CD4-positive, alpha-beta T cell treated with Interleukin-15 for 1 hour (primary cell): ENCODE results near the gene TTI1.

Experiments used
- DNase-seq: peaks from one replicate; pipeline ENCODE4 v3.0.0-alpha.2; 2020

Gene TTI1

GRCh38 chr20:38008233-38008944 lies 24.9 kb downstream of the TTI1 start:
- DNase-seq, result no peak

- DNase-seq, result no peak
Observed at GRCh38 chr20:38007526-38007925, 25.7 kb downstream of the TTI1 start.

DNA sequence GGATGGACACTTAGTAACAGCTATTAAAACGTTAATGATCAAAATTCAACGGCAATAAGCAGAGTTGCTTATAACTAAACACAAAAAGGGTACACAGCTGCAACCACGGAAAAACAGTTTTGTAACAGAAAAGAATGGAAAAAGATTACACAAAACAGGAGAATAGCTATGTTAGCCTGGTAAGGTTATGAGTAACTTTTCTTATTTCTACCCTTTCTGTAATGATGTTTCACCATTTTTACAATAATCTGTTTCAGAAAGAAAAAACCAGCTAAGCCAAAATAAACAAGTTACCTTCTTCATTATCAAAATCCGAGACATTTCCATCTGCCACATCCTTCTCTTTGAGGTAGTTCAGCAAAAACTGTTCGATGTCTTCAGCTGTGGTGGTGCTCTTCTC lies 27.4 kb downstream of the TTI1 start:
- DNase-seq, result no peak

GRCh38 chr20:38004416-38004815 lies 28.8 kb downstream of the TTI1 start:
- DNase-seq, result no peak

DNA sequence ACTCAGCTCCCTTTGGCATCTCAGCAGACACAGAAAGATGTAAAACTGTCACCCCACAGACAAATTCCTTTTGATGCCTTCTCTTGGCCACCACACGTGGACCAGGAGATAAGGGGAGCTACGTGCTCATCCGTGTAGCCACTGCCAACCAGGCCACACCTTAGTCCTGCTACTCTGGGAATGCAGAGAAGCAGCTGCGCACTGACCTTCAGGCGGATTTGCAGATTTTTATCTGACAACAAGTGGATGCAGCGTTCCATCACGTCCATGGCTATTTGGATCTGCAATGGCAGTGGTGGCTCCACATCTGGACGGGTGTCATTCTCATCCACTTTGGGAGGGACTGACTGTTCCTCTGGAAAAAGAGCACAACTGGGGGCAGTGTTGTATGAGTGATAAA lies 30.8 kb downstream of the TTI1 start:
- DNase-seq, result no peak

- DNase-seq, result no peak
Observed at GRCh38 chr20:38001981-38002380, 31.3 kb downstream of the TTI1 start.

GRCh38 chr20:38001173-38001875 lies 31.9 kb downstream of the TTI1 start:
- no peak for DNase-seq

GRCh38 chr20:38000293-38000692 lies 33.0 kb downstream of the TTI1 start:
- DNase-seq, result no peak

DNA sequence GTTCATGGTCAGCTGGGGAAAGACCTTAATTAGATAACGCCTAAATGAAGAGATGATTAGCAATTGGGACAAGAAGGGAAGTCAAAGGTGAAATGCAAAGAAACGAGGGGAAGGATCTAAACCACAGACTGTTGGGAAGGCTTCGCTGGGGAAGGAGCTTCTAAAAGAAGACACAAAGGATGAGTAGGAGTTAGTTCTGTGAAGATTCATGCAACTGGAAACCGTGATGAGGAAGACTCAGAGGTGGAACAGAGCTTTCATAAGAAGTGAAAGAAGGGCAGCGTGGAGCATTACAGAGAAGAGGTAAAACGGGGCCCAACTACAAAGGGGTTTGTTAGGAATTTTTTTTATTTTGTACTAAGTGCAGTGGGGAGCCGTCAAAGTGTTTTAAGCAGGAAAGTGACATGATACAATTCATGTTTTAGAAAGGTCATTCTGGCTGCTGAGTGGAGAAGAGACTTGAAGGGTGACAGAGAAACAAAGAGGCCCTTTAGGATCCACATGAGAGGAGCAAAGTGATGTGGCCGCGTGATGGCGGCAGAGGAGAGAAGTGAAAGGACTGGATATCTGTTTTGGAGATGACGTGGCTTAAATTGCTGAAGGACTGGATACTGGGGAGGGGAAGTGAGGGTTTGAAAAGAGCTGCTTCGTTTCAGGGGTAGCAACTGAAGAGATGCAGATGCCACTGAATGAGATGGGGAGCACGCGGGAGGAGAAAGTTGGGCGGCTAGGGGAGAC lies 33.6 kb downstream of the TTI1 start:
- no peak for DNase-seq

DNA sequence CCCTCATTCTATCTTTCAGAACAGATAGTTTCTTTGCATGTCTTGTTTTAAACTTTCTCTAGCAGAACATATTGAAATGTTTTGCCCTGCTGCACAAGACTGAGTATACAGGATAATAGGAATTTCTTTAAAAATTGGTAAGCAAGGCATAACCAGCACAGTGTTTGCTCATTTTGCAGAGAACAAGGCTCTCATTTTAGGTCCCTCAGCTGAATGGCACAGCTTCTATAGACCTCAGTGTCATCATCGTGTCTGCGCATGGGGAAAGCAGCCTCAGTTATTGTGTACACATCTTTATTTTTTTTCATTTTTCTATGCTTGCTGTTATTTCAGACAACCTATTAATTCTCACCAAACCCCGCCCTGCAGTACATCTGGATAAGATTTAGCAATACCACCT lies 35.7 kb downstream of the TTI1 start:
- DNase-seq, result no peak

GRCh38 chr20:37995856-37996605 lies 37.2 kb downstream of the TTI1 start:
- DNase-seq, result no peak

DNA sequence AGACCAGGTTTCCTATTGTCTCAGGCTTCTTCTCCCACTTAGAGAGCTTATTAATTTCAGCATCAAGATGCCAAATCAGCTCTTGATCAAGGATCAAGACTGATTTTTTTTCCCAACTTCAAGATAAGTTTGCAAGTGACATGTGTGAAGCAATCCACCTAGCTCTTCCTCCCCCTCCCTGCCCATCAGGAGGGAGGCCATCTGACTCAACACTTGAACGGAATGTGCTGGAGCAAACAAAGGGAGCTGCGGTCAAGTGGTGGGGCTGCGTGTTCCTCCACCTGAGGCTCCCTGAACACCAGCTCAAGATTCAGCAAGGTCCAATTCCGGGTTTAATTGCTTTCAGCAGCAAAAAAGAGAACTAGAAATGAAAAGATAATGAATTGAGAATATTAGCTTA lies 38.7 kb downstream of the TTI1 start:
- no peak for DNase-seq

DNA sequence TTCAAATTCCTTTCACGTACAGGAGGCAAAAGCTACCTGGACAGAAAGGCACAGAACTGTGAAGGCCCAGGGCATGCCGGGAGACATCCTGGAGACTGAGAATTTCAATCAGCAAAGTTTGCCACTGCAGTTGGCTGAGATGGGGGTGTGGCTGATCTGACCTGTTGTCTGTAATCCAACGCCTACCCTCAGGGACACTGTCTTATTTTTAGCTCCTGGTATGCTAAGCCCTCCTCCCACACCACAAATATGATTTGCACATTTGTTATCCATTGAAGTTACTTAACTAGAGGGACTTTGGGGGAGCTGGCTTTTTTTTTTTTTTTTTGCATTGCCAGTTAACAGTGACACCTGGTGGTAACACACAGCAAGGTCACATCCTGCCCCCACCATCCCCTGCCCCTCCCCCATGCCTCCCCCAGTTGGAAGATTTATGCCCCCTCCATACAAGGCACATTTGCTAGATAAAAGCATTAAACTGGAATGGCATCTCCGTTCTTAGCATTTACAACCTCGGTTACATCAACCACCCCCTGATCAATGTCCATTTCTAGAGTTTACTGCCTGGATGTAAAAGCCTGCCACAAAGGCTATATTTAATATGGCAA lies 40.4 kb downstream of the TTI1 start:
- DNase-seq, result no peak

GRCh38 chr20:37991908-37992307 lies 41.3 kb downstream of the TTI1 start:
- no peak for DNase-seq

GRCh38 chr20:37991157-37991866 lies 41.9 kb downstream of the TTI1 start:
- no peak for DNase-seq

DNA sequence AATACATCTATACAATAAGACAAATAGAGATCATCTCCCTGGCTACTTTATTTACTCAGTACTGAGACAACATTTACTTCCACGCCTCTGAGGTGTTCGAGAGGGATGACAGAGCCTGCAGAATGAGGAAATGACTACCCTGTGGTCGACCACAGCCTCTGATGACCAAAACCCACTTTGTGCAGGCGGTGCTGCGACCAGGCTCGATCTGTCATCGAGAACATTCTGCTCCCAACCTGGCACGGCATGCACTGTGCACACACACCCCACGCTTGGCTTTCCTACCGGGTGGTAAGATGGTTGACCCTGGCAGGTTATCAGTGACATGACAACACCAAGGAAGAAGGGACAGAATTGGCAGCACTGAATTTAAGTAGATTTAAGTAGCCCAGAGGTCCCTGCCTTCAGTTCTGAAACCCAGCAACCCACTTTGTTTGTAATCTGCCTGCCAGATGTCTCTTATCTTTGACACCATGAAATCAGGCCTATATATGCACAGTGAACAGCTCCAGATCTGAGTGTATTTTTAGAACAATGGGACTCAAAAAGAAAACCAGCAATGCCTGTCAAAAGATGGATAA lies 42.6 kb downstream of the TTI1 start:
- peak; percentile 71 for DNase-seq

- no peak for DNase-seq
Observed at GRCh38 chr20:37989601-37990295, 43.5 kb downstream of the TTI1 start.

DNA sequence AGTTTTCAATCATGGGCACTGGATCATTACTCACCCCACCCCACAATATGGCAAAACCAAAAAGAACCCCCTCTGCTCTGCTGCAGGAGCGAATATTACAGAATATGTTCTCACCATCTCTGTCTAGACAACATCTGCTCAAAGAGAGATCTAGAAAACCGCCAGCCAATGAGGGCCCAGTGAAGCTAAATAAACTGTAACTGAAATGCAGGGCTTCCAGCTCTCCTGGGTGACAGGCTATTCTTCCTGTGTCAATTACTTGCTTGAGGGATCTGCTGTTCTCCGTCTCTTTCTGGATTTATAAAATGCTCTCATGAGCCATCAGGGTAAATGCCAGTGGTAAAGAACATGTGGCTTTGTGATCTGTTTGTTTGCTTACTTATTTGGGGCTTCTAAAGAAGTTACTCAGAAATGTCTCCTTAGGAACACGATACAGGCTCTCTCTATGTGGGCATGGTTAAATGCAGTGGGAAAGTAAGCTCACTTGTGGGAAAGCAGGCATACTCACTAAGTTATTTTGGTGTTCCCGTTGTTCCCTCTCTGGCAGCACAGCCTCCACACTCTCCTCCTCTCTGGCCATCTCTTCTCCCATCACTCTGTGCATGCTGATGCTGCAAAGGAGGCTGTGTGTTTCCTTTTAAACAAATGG lies 44.8 kb downstream of the TTI1 start:
- DNase-seq, result no peak

- DNase-seq, result no peak
Observed at GRCh38 chr20:37987602-37988290, 45.5 kb downstream of the TTI1 start.
